MM.1S (cell line): ENCODE results near the gene CDX1.

Source experiments
- DNase-seq: peaks from one replicate; pipeline ENCODE4 v3.0.0-alpha.2; 2015
- H2AFZ ChIP-seq: fragments of 300-600 bp; sonication (generic); 2 replicates; pipeline ENCODE4 v1.6.0; 2016; ENCODE audit warnings: antibody characterized with exemption, low read length
- H3F3A ChIP-seq: fragments of 300-600 bp; sonication (generic); 2 replicates; pipeline ENCODE4 v1.6.1; 2016; ENCODE audit warnings: mild to moderate bottlenecking, antibody characterized with exemption, low read length, moderate library complexity, mixed read lengths; ENCODE audit not compliant: insufficient read depth
- H3K27ac ChIP-seq: fragments of 300-600 bp; sonication (generic); 2 replicates; pipeline ENCODE4 v1.5.1; 2016; ENCODE audit warnings: mild to moderate bottlenecking, low read length
- H3K27me3 ChIP-seq: fragments of 300-600 bp; sonication (generic); replicated peaks from 2 replicates; pipeline ENCODE4 v1.6.0; 2016; ENCODE audit warnings: low read length; ENCODE audit not compliant: insufficient read depth
- H3K36me3 ChIP-seq: fragments of 300-600 bp; sonication (generic); replicated peaks from 2 replicates; pipeline ENCODE4 v1.6.1; 2016; ENCODE audit warnings: mild to moderate bottlenecking, low read length, mixed read lengths; ENCODE audit not compliant: insufficient read depth
- H3K4me1 ChIP-seq: fragments of 300-600 bp; sonication (generic); 2 replicates; pipeline ENCODE4 v1.6.1; 2016; ENCODE audit warnings: low read length, mixed read lengths
- H3K4me2 ChIP-seq: fragments of 300-600 bp; sonication (generic); 2 replicates; pipeline ENCODE4 v1.6.0; 2016; ENCODE audit warnings: low read depth, low read length
- H3K4me3 ChIP-seq: fragments of 300-600 bp; sonication (generic); 2 replicates; pipeline ENCODE4 v1.5.1; 2016; ENCODE audit warnings: low read length, mixed read lengths
- H3K79me2 ChIP-seq: fragments of 300-600 bp; sonication (generic); 2 replicates; pipeline ENCODE4 v1.6.1; 2016; ENCODE audit warnings: mixed run types, low read length, mixed read lengths
- H3K9ac ChIP-seq: fragments of 300-600 bp; sonication (generic); 2 replicates; pipeline ENCODE4 v1.6.1; 2016; ENCODE audit warnings: low read length, mixed read lengths
- H3K9me2 ChIP-seq: fragments of 300-600 bp; sonication (generic); replicated peaks from 2 replicates; pipeline ENCODE4 v1.6.1; 2016; ENCODE audit warnings: mild to moderate bottlenecking, low read length, mixed read lengths; ENCODE audit not compliant: insufficient read depth
- H3K9me3 ChIP-seq: fragments of 300-600 bp; sonication (generic); replicated peaks from 2 replicates; pipeline ENCODE4 v1.6.1; 2016; ENCODE audit warnings: mild to moderate bottlenecking, low read length, mixed read lengths; ENCODE audit not compliant: insufficient read depth
- H4K20me1 ChIP-seq: fragments of 300-600 bp; sonication (generic); 2 replicates; pipeline ENCODE4 v1.6.1; 2016; ENCODE audit warnings: mild to moderate bottlenecking, low read length, moderate library complexity, mixed read lengths; ENCODE audit not compliant: insufficient read depth
- CTCF ChIP-seq: fragments of 300-600 bp; sonication (generic); IDR thresholded peaks from 2 replicates; pipeline ENCODE4 v1.5.1; 2016; ENCODE audit warnings: antibody characterized with exemption, low read length, mixed read lengths
- EZH2 ChIP-seq: fragments of 300-600 bp; sonication (generic); optimal IDR thresholded peaks from 2 replicates; pipeline ENCODE3; 2017; ENCODE audit warnings: low read depth, mild to moderate bottlenecking, antibody characterized with exemption, low read length, mixed read lengths
- EZH2phosphoT487 ChIP-seq: fragments of 300-600 bp; sonication (generic); IDR thresholded peaks from 2 replicates; pipeline ENCODE4 v1.6.1; 2018; ENCODE audit warnings: antibody characterized with exemption, low read length

Gene CDX1

GRCh38 chr5:150223474-150223873 is 56.9 kb downstream of the CDX1 start:
- H3F3A ChIP-seq = no peaks in the 10 kb centered on the region
- no peak overlapping the region for H3K27ac ChIP-seq
- H3K4me2 ChIP-seq = no peak overlapping the region
- no peaks in the 10 kb centered on the region for H3K4me1 ChIP-seq
- no peak overlapping the region for H3K9ac ChIP-seq
- TF ChIP-seq CTCF (no peak), EZH2 (no peak)
- H3K79me2 ChIP-seq = no peaks in the 10 kb centered on the region
- no peaks in the 10 kb centered on the region for H3K9me2 ChIP-seq
- H3K36me3 ChIP-seq = no peaks in the 10 kb centered on the region
- DNase-seq = no peak
- no peaks in the 10 kb centered on the region for H4K20me1 ChIP-seq
- no peaks in the 10 kb centered on the region for H3K9me3 ChIP-seq
- H2AFZ ChIP-seq = no peak overlapping the region
- no peak overlapping the region for H3K4me3 ChIP-seq
- H3K27me3 ChIP-seq = no peaks in the 10 kb centered on the region

GRCh38 chr5:150224483-150225027 is 58.0 kb downstream of the CDX1 start:
- H3K27ac ChIP-seq = no peak overlapping the region
- H3K9me3 ChIP-seq = no peaks in the 10 kb centered on the region
- H3K9me2 ChIP-seq = no peaks in the 10 kb centered on the region
- H4K20me1 ChIP-seq = no peaks in the 10 kb centered on the region
- H3F3A ChIP-seq = no peaks in the 10 kb centered on the region
- no peak for TF ChIP-seq CTCF
- TF ChIP-seq EZH2 = no peak
- no peak for TF ChIP-seq EZH2phosphoT487
- H3K27me3 ChIP-seq = no peaks in the 10 kb centered on the region
- no peak overlapping the region for H3K4me2 ChIP-seq
- H3K4me1 ChIP-seq = no peaks in the 10 kb centered on the region
- H3K9ac ChIP-seq = no peak overlapping the region
- DNase-seq = no peak
- no peaks in the 10 kb centered on the region for H3K36me3 ChIP-seq
- no peak overlapping the region for H3K4me3 ChIP-seq
- no peak overlapping the region for H2AFZ ChIP-seq
- H3K79me2 ChIP-seq = no peaks in the 10 kb centered on the region

- no peak overlapping the region for H2AFZ ChIP-seq
- no peaks in the 10 kb centered on the region for H3K9me2 ChIP-seq
- no peaks in the 10 kb centered on the region for H3K4me1 ChIP-seq
- H4K20me1 ChIP-seq = no peaks in the 10 kb centered on the region
- no peaks in the 10 kb centered on the region for H3K36me3 ChIP-seq
- no peak overlapping the region for H3K4me2 ChIP-seq
- H3K9ac ChIP-seq = no peak overlapping the region
- no peak for DNase-seq
- no peak for TF ChIP-seq EZH2phosphoT487
- no peak for TF ChIP-seq CTCF
- TF ChIP-seq EZH2 = no peak
- H3K27me3 ChIP-seq = no peaks in the 10 kb centered on the region
- no peak overlapping the region for H3K4me3 ChIP-seq
- no peaks in the 10 kb centered on the region for H3K79me2 ChIP-seq
- no peaks in the 10 kb centered on the region for H3K9me3 ChIP-seq
- H3F3A ChIP-seq = no peaks in the 10 kb centered on the region
- H3K27ac ChIP-seq = no peak overlapping the region
These were observed 60.5 kb downstream of the CDX1 start for GRCh38 chr5:150227036-150227435.
